GM23338 (cell line): ENCODE data around the gene MICAL3. TPM values are rescaled to one million over a fixed set of nuclear protein-coding genes. Genes with fewer than 3 reads are reported as not detected.

ENCODE experiments used
- ATAC-seq: fragments of 200-7000 bp; cut with Tn5 transposase; 3 replicates; pipeline ENCODE4 v1.9.1; 2020
- DNase-seq: peaks from one replicate; pipeline ENCODE4 v3.0.0-alpha.2; 2015; ENCODE audit warnings: low spot score
- H2AFZ ChIP-seq: fragments of 200-600 bp; sonication (generic); 2 replicates; pipeline ENCODE4 v1.8.0; 2016; ENCODE audit warnings: antibody characterized with exemption, mild to moderate bottlenecking, moderate library complexity
- H3F3A ChIP-seq: fragments of 200-600 bp; sonication (generic); replicated peaks from 2 replicates; pipeline ENCODE4 v1.8.0; 2017; ENCODE audit warnings: antibody characterized with exemption, mixed run types, low read depth
- H3K27ac ChIP-seq: fragments of 200-600 bp; sonication (generic); 2 replicates; pipeline ENCODE4 v1.6.1; 2016; ENCODE audit warnings: low read depth
- H3K27me3 ChIP-seq: fragments of 200-600 bp; sonication (generic); 2 replicates; pipeline ENCODE4 v1.8.0; 2016; ENCODE audit warnings: mild to moderate bottlenecking, mixed run types, moderate library complexity; ENCODE audit not compliant: insufficient read depth
- H3K36me3 ChIP-seq: fragments of 200-600 bp; sonication (generic); 2 replicates; pipeline ENCODE4 v1.8.0; 2016; ENCODE audit warnings: mild to moderate bottlenecking; ENCODE audit not compliant: insufficient read depth
- H3K4me1 ChIP-seq: fragments of 200-600 bp; sonication (generic); 2 replicates; pipeline ENCODE4 v1.8.0; 2016; ENCODE audit warnings: mild to moderate bottlenecking, moderate library complexity; ENCODE audit not compliant: insufficient read depth
- H3K4me2 ChIP-seq: fragments of 200-600 bp; sonication (generic); 2 replicates; pipeline ENCODE4 v1.7.1; 2017; ENCODE audit warnings: mixed run types
- H3K4me3 ChIP-seq: fragments of 200-600 bp; sonication (generic); 2 replicates; pipeline ENCODE4 v1.6.1; 2016; ENCODE audit warnings: mixed run types
- H3K79me2 ChIP-seq: fragments of 200-600 bp; sonication (generic); replicated peaks from 2 replicates; pipeline ENCODE4 v1.8.0; 2017; ENCODE audit warnings: mild to moderate bottlenecking; ENCODE audit not compliant: insufficient read depth
- H3K9me2 ChIP-seq: fragments of 200-600 bp; sonication (generic); 2 replicates; pipeline ENCODE4 v1.8.0; 2017; ENCODE audit not compliant: insufficient read depth
- H4K20me1 ChIP-seq: fragments of 200-600 bp; sonication (generic); replicated peaks from 2 replicates; pipeline ENCODE4 v1.8.0; 2017; ENCODE audit warnings: mild to moderate bottlenecking; ENCODE audit not compliant: insufficient read depth
- H3K27ac Mint-ChIP-seq: 2 replicates; pipeline ENCODE4 v1.8.0; 2020; ENCODE audit warnings: inconsistent platforms, mild to moderate bottlenecking, moderate library complexity, mixed read lengths
- H3K27me3 Mint-ChIP-seq: 3 replicates; pipeline ENCODE4 v1.8.0; 2022; ENCODE audit warnings: low read depth, mild to moderate bottlenecking, moderate library complexity, mixed read lengths, inconsistent platforms; ENCODE audit not compliant: insufficient read depth, poor library complexity
- H3K36me3 Mint-ChIP-seq: 3 replicates; pipeline ENCODE4 v1.8.0; 2021; ENCODE audit warnings: low read depth, mild to moderate bottlenecking, inconsistent platforms, moderate library complexity, mixed read lengths
- H3K4me1 Mint-ChIP-seq: 3 replicates; pipeline ENCODE4 v1.8.0; 2020; ENCODE audit warnings: mild to moderate bottlenecking, inconsistent platforms, mixed read lengths
- H3K4me3 Mint-ChIP-seq: 3 replicates; pipeline ENCODE4 v1.8.0; 2021; ENCODE audit warnings: moderate library complexity, mild to moderate bottlenecking, inconsistent platforms, mixed read lengths
- H3K9me3 Mint-ChIP-seq: 3 replicates; pipeline ENCODE4 v1.8.0; 2020; ENCODE audit warnings: moderate library complexity, mild to moderate bottlenecking, inconsistent platforms, mixed read lengths
- CREB1 ChIP-seq: fragments of 250-450 bp; sonication (Bioruptor Pico); IDR thresholded peaks from 2 replicates; pipeline ENCODE4 v1.5.0; 2020; ENCODE audit warnings: low read depth, mild to moderate bottlenecking, moderate library complexity
- CTCF ChIP-seq, 2 experiments: fragments of 200-600 bp in 1 of 2; sonication (generic) in 1 of 2; conservative IDR thresholded peaks; 2 replicates each; pipeline versions ENCODE4 v1.5.1 to v1.6.1; 2016 to 2017; ENCODE audit warnings: antibody characterized with exemption in 2 of 2, low read depth in 2 of 2, mild to moderate bottlenecking in 2 of 2, moderate library complexity in 1 of 2
- ETS1 ChIP-seq: IDR thresholded peaks from 2 replicates; pipeline ENCODE4 v1.6.1; 2016; ENCODE audit warnings: antibody characterized with exemption
- EZH2 ChIP-seq: fragments of 200-600 bp; sonication (generic); IDR thresholded peaks from one replicate; pipeline ENCODE4 v1.8.0; 2017; ENCODE audit warnings: antibody characterized with exemption, mild to moderate bottlenecking, low read depth; ENCODE audit not compliant: unreplicated experiment
- EZH2phosphoT487 ChIP-seq: fragments of 200-600 bp; sonication (generic); IDR thresholded peaks from one replicate; pipeline ENCODE4 v1.8.1; 2018; ENCODE audit warnings: antibody characterized with exemption; ENCODE audit not compliant: unreplicated experiment
- JUNB ChIP-seq: IDR thresholded peaks from one replicate; pipeline ENCODE4 v1.6.1; 2016; ENCODE audit warnings: antibody characterized with exemption; ENCODE audit not compliant: unreplicated experiment
- NANOG ChIP-seq: IDR thresholded peaks from 2 replicates; pipeline ENCODE4 v1.6.1; 2016; ENCODE audit warnings: antibody characterized with exemption, borderline replicate concordance
- POLR2AphosphoS5 ChIP-seq: IDR thresholded peaks from 2 replicates; pipeline ENCODE4 v1.6.1; 2016; ENCODE audit warnings: antibody characterized with exemption, low read depth
- REST ChIP-seq: IDR thresholded peaks from one replicate; pipeline ENCODE4 v1.6.1; 2018; ENCODE audit warnings: antibody characterized with exemption; ENCODE audit not compliant: unreplicated experiment
- STAT1 ChIP-seq: IDR thresholded peaks from one replicate; pipeline ENCODE4 v1.6.1; 2016; ENCODE audit warnings: antibody characterized with exemption; ENCODE audit not compliant: unreplicated experiment
- ZNF114 ChIP-seq: fragments of 250-450 bp; sonication (Bioruptor Pico); IDR thresholded peaks from 2 replicates; pipeline ENCODE4 v1.5.0; 2020; ENCODE audit warnings: mild to moderate bottlenecking, moderate library complexity
- ZNF331 ChIP-seq: fragments of 250-450 bp; sonication (Bioruptor Pico); IDR thresholded peaks from 2 replicates; pipeline ENCODE4 v1.5.0; 2020; ENCODE audit warnings: low read depth, mild to moderate bottlenecking, moderate library complexity
- ZNF462 ChIP-seq: fragments of 250-450 bp; sonication (Bioruptor Pico); IDR thresholded peaks from 2 replicates; pipeline ENCODE4 v1.5.0; 2020; ENCODE audit warnings: mild to moderate bottlenecking, moderate library complexity
- polyA plus RNA-seq: library from polyadenylated mRNA; unstranded; fragments of >200 nt; fragmentation: Nextera tagmentation; extraction: Ambion mirVana; gene quantifications from 2 replicates; pipeline ENCODE4 v1.2.1, GENCODE V29; 2016
- total RNA-seq: library from RNA; depleted of rRNA; stranded (reverse); fragments of >200 nt; shearing (Covaris generic); gene quantifications from 2 replicates; pipeline ENCODE4 v1.2.3, GENCODE V29; 2014

MICAL3 gene
- total and polyA plus RNA-seq, 2 experiments from 2014 or later: 10.1 to 33.9 TPM

- Histone ChIP-seq H2AFZ (no peak overlapping the region), H3K4me2 (no peak overlapping the region), H3K4me3 (no peak overlapping the region), H4K20me1 (no peaks in the 10 kb centered on the region), H3K4me1 (no peaks in the 10 kb centered on the region), H3K79me2 (no peaks in the 10 kb centered on the region), H3F3A (0 out of 2 replicates have a peak, but pooled peaks cover 3% of the 10 kb centered on the region), H3K36me3 (peaks cover 5% of the 10 kb centered on the region; the same call in 1 of the 2 replicates), H3K9me2 (no peaks in the 10 kb centered on the region), H3K27me3 (no peaks in the 10 kb centered on the region), H3K27ac (no peak overlapping the region)
- ATAC-seq (no peak), DNase-seq (no peak)
- Mint-ChIP-seq H3K27me3 (peaks cover 2% of the 10 kb centered on the region), H3K27ac (no peak overlapping the region), H3K4me3 (no peak overlapping the region), H3K36me3 (peaks cover 7% of the 10 kb centered on the region), H3K4me1 (peaks cover 9% of the 10 kb centered on the region; the same call in 2 of the 3 replicates), H3K9me3 (no peaks in the 10 kb centered on the region)
- TF ChIP-seq STAT1 (no peak), EZH2 (no peak), CREB1 (no peak), JUNB (no peak), NANOG (no peak), ZNF331 (CRISPR knock-in tag) (no peak), ZNF462 (CRISPR knock-in tag) (no peak), POLR2AphosphoS5 (no peak), ZNF114 (CRISPR knock-in tag) (no peak), REST (no peak), EZH2phosphoT487 (no peak), ETS1 (no peak), CTCF (conservative IDR thresholded peaks at IDR 0.05; ENCODE audit: low read depth in 2 of 2) (no peak)
Observed at GRCh38 chr22:17807086-17807485, 217.3 kb downstream of the MICAL3 start.
